Panc1 (cell line): ENCODE measurements around the gene SKAP1. TPM values are rescaled to one million over a fixed set of nuclear protein-coding genes. Genes with fewer than 3 reads are reported as not detected.

ENCODE experiments used
- ATAC-seq: fragments of 200-7000 bp; cut with Tn5 transposase; 2 replicates; pipeline ENCODE4 v1.9.1; 2020; ENCODE audit warnings: mild to moderate bottlenecking, moderate library complexity
- BruUV-seq: library from RNA; stranded (reverse); fragments of 400-500 nt; replicated peaks from 2 replicates; lab custom pipeline; 2021; lab: Mats Ljungman, UMichigan
- CTCF ChIA-PET: fragments of 300-600 bp; sonication (Branson Sonifier 250); formaldehyde crosslinking; loops from one replicate; lab custom pipeline; 2022; ENCODE audit warnings: antibody characterized with exemption; lab: Charles Lee
- POLR2A ChIA-PET: fragments of 300-600 bp; sonication (Branson Sonifier 250); formaldehyde crosslinking; loops from one replicate; lab custom pipeline; 2022; ENCODE audit warnings: antibody characterized with exemption; lab: Charles Lee
- DNase-seq: peaks from one replicate; pipeline ENCODE4 v3.0.0-alpha.2; 2010; ENCODE audit warnings: low read depth, low spot score
- H3K27ac ChIP-seq: 2 replicates; pipeline ENCODE4 v1.5.1; 2011; ENCODE audit warnings: mild to moderate bottlenecking, low read length, inconsistent platforms
- H3K27me3 ChIP-seq: fragments of 200-500 bp; sonication (Bioruptor generic); 2 replicates; pipeline ENCODE4 v1.6.0; 2014; ENCODE audit warnings: low read length, inconsistent platforms; ENCODE audit not compliant: control insufficient read depth, insufficient read depth
- H3K36me3 ChIP-seq: fragments of 200-500 bp; sonication (Bioruptor generic); 2 replicates; pipeline ENCODE4 v1.5.1; 2014; ENCODE audit warnings: inconsistent platforms, mild to moderate bottlenecking, low read length, moderate library complexity; ENCODE audit not compliant: control insufficient read depth, insufficient read depth
- H3K4me1 ChIP-seq: 2 replicates; pipeline ENCODE4 v1.5.1; 2011; ENCODE audit warnings: inconsistent platforms, mild to moderate bottlenecking, low read length, moderate library complexity; ENCODE audit not compliant: control insufficient read depth, insufficient read depth
- H3K4me3 ChIP-seq, 2 experiments: 2 replicates each; pipeline ENCODE4 v1.5.1; 2011 to 2012; ENCODE audit warnings: low read depth in 2 of 2, low read length in 2 of 2, mild to moderate bottlenecking in 2 of 2, inconsistent platforms in 1 of 2, moderate library complexity in 1 of 2
- H3K9me3 ChIP-seq: fragments of 200-500 bp; sonication (Bioruptor generic); 2 replicates; pipeline ENCODE4 v1.5.1; 2014; ENCODE audit warnings: low read depth, mild to moderate bottlenecking, inconsistent platforms, low read length, moderate library complexity; ENCODE audit not compliant: control insufficient read depth, insufficient read depth
- POLR2AphosphoS5 ChIP-seq: IDR thresholded peaks from 2 replicates; pipeline ENCODE4 v1.6.1; 2012; ENCODE audit warnings: mild to moderate bottlenecking, low read depth, low read length, moderate library complexity
- SIN3A ChIP-seq: IDR thresholded peaks from 2 replicates; pipeline ENCODE4 v1.6.1; 2012; ENCODE audit warnings: low read depth, mild to moderate bottlenecking, low read length, moderate library complexity, borderline replicate concordance; ENCODE audit not compliant: insufficient read depth
- TCF7L2 ChIP-seq: IDR thresholded peaks from 2 replicates; pipeline ENCODE4 v1.6.1; 2011; ENCODE audit warnings: mild to moderate bottlenecking, low read depth, low read length, inconsistent platforms
- in situ Hi-C: cut with HindIII; loops from 2 replicates; pipeline ENCODE4 v1.10.0; 2016; ENCODE audit warnings: low sequenced_read_pairs, low pct_unique_long_range_greater_than_20kb
- intact Hi-C: fragments of 100-400 bp; cut with micrococcal nuclease; formaldehyde crosslinking; loops from one replicate; pipeline ENCODE4 v1.10.0; 2022; ENCODE audit not compliant: unreplicated experiment
- total RNA-seq: library from RNA; stranded (reverse); gene quantifications from one replicate; pipeline ENCODE4 v1.2.1, GENCODE V29; 2021; ENCODE audit not compliant: unreplicated experiment
- TF ChIP-seq, protein P1 (sequence below), 2 experiments: IDR thresholded peaks; 2 replicates each; pipeline ENCODE4 v1.6.1; 2011 to 2012; ENCODE audit warnings: low read depth in 2 of 2, control low read depth in 1 of 2, low read length in 1 of 2, mild to moderate bottlenecking in 1 of 2, moderate library complexity in 1 of 2; ENCODE audit not compliant: insufficient read depth in 1 of 2
- TF ChIP-seq, protein P2 (sequence below): fragments of 450-650 bp; IDR thresholded peaks from 2 replicates; pipeline ENCODE4 v1.5.1; 2017; ENCODE audit warnings: mild to moderate bottlenecking

Gene SKAP1
- total RNA-seq, 1 experiment from 2014 or later = 0.90 TPM

DNA sequence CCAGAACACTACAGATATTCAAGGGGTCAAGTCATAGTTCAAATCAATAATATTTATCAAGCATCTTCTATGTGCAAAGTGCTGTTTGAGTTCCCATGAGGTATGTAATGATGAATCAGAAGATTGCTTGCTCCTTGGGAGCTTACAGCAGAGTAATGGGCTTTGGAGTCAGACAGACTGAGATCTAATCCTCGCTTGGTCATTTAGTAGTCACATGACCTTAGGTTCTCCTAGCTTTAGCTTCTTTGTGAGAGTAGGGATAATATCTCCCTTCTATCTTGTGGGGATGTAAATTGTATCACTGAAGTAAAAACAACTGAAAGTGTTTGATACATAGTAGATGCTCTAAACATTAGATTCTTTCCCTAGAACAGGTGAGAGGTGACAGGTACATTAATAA lies 292.4 kb downstream of the SKAP1 start:
- TF ChIP-seq TCF7L2 (no peak), POLR2AphosphoS5 (no peak), SIN3A (no peak)
- TF ChIP-seq, protein P1, sequence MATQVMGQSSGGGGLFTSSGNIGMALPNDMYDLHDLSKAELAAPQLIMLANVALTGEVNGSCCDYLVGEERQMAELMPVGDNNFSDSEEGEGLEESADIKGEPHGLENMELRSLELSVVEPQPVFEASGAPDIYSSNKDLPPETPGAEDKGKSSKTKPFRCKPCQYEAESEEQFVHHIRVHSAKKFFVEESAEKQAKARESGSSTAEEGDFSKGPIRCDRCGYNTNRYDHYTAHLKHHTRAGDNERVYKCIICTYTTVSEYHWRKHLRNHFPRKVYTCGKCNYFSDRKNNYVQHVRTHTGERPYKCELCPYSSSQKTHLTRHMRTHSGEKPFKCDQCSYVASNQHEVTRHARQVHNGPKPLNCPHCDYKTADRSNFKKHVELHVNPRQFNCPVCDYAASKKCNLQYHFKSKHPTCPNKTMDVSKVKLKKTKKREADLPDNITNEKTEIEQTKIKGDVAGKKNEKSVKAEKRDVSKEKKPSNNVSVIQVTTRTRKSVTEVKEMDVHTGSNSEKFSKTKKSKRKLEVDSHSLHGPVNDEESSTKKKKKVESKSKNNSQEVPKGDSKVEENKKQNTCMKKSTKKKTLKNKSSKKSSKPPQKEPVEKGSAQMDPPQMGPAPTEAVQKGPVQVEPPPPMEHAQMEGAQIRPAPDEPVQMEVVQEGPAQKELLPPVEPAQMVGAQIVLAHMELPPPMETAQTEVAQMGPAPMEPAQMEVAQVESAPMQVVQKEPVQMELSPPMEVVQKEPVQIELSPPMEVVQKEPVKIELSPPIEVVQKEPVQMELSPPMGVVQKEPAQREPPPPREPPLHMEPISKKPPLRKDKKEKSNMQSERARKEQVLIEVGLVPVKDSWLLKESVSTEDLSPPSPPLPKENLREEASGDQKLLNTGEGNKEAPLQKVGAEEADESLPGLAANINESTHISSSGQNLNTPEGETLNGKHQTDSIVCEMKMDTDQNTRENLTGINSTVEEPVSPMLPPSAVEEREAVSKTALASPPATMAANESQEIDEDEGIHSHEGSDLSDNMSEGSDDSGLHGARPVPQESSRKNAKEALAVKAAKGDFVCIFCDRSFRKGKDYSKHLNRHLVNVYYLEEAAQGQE (IDR thresholded peaks at IDR 0.05; ENCODE audit: insufficient read depth in 1 of 2, low read depth in 2 of 2, low read length in 1 of 2) = no peak
- TF ChIP-seq, protein P2, sequence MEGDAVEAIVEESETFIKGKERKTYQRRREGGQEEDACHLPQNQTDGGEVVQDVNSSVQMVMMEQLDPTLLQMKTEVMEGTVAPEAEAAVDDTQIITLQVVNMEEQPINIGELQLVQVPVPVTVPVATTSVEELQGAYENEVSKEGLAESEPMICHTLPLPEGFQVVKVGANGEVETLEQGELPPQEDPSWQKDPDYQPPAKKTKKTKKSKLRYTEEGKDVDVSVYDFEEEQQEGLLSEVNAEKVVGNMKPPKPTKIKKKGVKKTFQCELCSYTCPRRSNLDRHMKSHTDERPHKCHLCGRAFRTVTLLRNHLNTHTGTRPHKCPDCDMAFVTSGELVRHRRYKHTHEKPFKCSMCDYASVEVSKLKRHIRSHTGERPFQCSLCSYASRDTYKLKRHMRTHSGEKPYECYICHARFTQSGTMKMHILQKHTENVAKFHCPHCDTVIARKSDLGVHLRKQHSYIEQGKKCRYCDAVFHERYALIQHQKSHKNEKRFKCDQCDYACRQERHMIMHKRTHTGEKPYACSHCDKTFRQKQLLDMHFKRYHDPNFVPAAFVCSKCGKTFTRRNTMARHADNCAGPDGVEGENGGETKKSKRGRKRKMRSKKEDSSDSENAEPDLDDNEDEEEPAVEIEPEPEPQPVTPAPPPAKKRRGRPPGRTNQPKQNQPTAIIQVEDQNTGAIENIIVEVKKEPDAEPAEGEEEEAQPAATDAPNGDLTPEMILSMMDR = no peak
- H3K9me3 ChIP-seq = no peaks in the 10 kb centered on the region
- ChIA-PET POLR2A (interaction anchor here (0.6 kb wide), 1 partner anchor 1258 kb away, joined by 10 read pairs; no protein-coding TSS in a partner anchor), CTCF (interaction anchor here (0.6 kb wide), 1 partner anchor 477 kb away, joined by 7 read pairs; no protein-coding TSS in a partner anchor)
- no peaks in the 10 kb centered on the region for H3K36me3 ChIP-seq
- DNase-seq = no peak
- intact Hi-C loops = no loop called here
- no peaks in the 10 kb centered on the region for H3K4me1 ChIP-seq
- in situ Hi-C loops = no loop called here
- no peak for ATAC-seq
- H3K27ac ChIP-seq = no peak overlapping the region
- no TSS peak for BruUV-seq
- no peak overlapping the region for H3K4me3 ChIP-seq
- no peaks in the 10 kb centered on the region for H3K27me3 ChIP-seq

DNA sequence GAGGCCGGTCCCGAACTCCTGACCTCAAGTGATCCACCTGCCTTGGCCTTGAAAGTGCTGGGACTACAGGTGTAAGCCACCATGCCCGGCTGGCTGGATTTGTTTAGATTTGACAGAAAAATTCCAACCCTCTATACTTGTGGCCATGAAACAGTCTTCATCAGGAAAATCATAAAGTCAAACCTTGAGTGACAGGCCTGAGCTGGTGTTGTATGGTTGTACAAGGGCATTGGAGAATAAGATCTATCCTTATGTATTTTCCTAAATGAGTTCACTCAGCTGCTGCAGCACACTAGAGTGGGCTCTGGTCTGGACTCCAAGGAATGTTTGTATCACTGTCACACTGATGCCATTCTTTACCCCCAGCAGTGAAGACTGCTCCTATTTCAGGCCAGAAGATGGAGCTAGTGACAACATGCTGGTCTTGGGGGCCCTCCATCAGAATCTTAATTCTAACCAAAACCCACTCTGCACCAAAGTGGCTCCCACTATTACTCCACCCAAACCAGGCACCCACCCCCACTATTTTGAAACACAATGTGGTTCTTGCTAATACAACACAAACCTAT lies 295.0 kb downstream of the SKAP1 start:
- BruUV-seq = no TSS peak
- ATAC-seq (no peak), DNase-seq (no peak)
- no peaks in the 10 kb centered on the region for H3K36me3 ChIP-seq
- CTCF ChIA-PET = interaction anchor here (0.5 to 1.1 kb wide), 4 partner anchors 108 to 406 kb away, joined by 3 to 4 read pairs (median 4); no protein-coding TSS in a partner anchor
- TF ChIP-seq SIN3A = no peak
- TF ChIP-seq, protein P2 = peak; percentile 62
- H3K4me3 ChIP-seq = no peak overlapping the region
- H3K27me3 ChIP-seq = no peaks in the 10 kb centered on the region
- no peaks in the 10 kb centered on the region for H3K4me1 ChIP-seq
- no peaks in the 10 kb centered on the region for H3K9me3 ChIP-seq
- in situ Hi-C loops (no loop called here), intact Hi-C loops (no loop called here)
- POLR2A ChIA-PET = no interaction called here
- no peak overlapping the region for H3K27ac ChIP-seq
